GM19035 (cell line): ENCODE data around the gene TUFT1.

Experiments used
- ATAC-seq: cut with Tn5 transposase; IDR thresholded peaks from one replicate; pipeline ENCODE4 v1.9.1; 2021; ENCODE audit not compliant: unreplicated experiment

Gene TUFT1, protein sequence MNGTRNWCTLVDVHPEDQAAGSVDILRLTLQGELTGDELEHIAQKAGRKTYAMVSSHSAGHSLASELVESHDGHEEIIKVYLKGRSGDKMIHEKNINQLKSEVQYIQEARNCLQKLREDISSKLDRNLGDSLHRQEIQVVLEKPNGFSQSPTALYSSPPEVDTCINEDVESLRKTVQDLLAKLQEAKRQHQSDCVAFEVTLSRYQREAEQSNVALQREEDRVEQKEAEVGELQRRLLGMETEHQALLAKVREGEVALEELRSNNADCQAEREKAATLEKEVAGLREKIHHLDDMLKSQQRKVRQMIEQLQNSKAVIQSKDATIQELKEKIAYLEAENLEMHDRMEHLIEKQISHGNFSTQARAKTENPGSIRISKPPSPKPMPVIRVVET

DNA sequence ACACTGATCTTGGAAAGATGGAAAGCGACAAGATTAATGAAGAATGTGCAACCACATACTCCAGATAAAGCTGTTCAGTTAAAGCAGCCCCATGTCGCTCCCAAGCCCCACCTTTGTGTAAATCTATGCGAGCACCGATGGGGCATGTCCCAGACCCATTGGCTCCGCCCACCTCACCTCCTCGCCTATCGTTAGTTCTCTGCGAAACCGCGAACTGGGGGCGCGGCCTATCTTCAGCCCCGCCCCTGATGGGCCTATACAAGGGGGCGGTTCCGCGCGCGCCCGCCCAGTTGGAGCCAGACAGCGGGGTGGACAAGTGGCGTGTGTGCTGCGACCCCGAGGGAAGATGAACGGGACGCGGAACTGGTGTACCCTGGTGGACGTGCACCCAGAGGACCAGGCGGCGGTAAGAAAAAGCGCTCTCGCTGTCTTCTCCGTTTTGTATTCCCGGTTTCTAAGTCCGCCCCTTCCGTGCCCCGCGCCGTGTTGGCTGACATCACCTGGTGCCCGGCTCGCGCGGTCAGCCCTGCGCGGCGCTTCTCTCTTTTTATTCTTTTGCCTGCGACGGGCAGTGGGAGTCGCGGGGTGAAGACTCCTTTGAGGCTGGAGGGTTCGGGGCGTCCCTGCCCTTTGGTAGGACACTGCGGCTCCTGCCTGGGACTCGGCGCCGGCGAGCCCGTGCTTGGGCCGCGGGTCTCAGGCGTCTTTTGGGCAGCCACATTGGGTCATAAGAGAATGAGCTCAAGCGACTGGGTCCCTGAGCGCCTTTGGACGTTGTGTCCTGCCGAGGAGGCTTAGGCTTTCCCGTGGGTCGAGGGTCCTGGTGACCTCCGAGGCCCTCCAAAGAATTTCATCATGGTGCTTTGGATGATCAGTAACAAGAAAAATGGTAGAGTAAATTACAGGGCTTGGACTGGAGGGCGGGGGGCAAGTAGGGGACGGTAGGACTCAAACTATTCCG is at the start of gene TUFT1:
TSS of gene TUFT1 (plus strand) at position 289 of the 961 bp plus-strand sequence. CDS start at position 347, 58 bp downstream.
- peak; percentile 96 for ATAC-seq

GRCh38 chr1:151491641-151492040 is 48.5 kb upstream of the TUFT1 start:
- no peak for ATAC-seq

DNA sequence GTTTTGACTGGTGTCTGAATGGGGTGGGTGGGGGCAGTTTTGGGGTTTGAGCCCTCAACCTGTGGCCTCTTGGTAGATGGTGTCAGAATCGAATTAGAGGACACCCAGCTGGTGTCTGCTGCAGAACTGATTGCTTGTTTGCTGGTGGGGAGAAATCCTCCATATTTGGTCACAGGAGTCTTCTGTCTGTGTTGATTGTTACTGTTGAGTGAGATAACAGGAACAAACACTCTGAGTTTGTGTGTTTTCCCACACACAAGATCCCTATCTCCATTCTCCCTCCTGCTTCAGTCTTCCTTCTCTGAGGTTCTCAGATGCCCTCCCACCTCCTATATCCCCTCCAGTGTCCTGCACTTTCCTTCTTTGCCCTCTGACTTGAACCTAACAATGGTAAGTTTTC is 48.0 kb upstream of the TUFT1 start:
- ATAC-seq: no peak

- no peak for ATAC-seq
Measured at GRCh38 chr1:151493042-151493441, 47.1 kb upstream of the TUFT1 start.

DNA sequence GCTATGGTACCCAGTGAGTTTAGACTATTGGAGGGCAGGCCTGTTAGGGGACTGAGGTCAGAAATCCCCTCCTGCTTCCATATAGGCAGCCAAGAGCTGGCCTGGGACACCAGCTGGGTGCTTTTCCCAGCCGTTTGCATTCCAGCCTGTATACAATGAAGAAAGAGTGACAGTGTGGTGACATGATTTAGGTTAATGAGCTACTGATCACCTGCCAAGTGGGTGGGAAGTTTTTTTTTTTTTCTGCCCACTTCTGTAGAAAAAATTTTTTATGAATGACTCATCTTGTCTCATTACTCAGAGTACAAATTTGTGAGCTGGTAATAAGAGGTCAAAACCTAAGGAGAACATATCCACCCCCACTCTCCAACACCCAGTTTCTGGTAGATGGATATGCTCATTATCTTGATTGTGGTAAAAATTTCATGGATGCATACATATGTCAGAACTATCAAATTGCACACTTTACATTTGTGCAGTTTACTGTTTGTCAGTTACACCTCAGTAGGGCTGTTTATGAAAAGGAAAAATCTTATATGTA is 45.3 kb upstream of the TUFT1 start:
- ATAC-seq: no peak

DNA sequence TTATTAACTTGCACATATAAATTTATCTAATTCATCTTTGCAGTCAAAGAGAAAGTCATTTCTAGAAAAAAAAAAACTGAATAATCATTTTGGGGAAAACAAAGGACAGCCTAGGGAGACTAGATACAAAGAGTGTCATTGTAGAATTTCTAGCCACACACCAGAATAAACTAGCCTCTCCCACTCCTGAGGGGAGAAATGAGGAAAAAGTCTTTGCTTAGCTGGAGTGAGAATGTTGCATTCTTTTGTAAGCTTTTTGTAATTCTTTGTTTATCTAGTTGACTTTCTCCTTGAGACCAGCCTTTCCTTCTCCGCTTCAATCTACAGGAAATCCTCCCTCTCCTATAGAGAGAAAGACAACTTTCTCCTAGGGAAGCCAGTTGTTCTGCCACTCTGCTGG is 44.8 kb upstream of the TUFT1 start:
- ATAC-seq: no peak

DNA sequence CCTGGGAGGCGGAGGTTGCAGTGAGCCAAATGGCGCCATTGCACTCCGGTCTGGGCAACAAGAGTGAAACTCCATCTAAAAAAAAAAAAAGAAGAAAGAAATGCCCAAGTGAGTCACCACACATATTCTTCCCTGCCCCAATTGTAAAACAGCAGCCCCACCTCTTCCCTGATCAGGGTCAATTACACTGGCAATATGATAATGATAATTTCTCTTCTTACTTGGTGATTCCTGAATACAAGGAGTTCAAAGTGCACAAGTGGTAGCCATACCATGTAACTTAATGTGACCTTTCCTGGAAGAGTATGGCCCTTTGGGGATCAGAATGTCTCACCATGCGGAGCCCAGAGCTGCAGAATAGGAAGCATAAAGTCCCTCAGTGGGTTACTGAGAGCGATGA is 40.7 kb upstream of the TUFT1 start:
- ATAC-seq: no peak

DNA sequence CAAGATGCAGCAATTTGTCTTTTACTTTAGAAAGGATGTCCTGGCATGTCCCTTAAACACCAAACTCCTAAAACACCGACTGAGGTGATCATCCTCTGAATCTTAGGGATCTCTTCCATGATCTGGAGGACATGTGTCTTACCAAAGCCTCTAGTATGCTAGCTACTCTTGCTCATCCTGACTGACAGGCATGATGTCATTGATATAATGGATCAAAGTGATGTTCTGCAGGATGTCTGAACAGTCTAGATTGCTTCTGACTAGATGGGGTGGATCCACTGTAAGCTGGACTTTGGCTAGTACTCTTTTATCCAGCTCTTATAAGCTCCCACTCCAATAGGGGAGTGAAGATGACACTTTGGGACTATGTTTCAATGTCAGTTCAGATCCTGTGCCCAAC is 40.2 kb upstream of the TUFT1 start:
- no peak for ATAC-seq

DNA sequence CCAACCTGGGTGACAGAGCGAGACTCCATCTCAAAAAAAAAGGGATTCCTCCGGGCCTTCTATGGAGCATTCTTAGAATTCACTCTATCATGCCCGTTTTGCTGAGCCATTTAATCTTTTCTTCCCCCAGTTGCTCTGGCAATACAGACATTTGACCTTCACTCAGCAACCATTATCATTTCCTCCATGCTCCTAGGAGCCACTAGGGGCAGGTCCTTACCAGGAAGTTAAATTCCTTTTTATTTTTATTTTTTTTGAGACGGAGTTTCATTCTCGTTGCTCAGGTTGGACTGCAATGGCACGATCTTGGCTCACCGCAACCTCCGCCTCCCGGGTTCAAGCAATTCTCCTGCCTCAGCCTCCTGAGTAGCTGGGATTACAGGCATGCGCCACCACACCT is 38.6 kb upstream of the TUFT1 start:
- no peak for ATAC-seq

DNA sequence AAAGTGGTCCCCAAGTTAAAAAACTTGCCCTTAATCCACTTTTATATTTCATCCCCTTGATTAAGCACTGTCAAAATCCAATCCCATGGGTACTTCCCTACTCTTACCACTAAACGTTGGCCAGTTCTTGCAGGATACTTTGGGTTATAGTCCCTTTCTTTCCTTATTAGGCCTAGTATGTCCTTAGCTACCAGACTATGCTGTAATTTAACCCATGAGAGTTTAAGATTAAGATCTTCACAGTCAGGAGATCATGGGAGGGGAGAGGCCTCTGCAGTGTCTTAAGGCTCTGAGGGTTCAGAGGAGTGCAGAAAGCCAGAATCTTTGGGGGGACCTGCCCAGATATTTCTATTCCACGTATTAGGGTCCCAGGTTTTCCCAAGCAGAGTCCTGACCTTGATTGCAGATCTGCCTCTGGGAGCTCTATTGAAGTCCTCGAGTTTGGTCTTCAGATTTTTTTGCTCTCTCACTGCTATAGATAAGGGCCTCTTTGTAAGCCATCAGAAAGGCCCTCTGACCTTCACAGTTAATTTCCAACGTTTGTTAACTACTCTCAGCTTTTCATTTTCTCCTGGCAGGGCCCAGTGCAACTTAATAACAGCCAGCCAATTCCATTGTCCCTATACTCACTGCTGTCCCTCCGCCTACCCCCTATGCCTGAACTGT is 37.9 kb upstream of the TUFT1 start:
- ATAC-seq: no peak

GRCh38 chr1:151502859-151503780 is 37.0 kb upstream of the TUFT1 start:
- ATAC-seq: no peak

- no peak for ATAC-seq
Measured at GRCh38 chr1:151504252-151504651, 35.9 kb upstream of the TUFT1 start.

DNA sequence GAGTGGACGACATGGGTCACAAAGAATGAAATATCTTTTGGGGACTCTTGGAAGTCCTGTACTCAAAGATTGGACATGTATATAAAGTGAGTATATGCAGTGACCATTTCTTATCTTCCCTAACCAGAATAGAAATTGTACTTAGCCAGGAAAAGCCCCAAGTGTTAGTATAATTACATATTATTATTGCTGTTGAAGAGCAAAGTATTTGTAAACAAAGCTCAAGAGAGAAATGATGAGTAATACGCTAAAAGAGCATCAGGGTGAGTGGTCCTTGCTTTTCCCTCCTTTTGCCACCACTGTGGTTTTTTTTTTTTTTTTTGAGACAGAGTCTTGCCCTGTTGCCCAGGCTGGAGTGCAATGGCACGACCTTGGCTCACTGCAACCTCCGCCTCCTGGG is 35.4 kb upstream of the TUFT1 start:
- no peak for ATAC-seq

GRCh38 chr1:151508833-151509232 is 31.3 kb upstream of the TUFT1 start:
- ATAC-seq: no peak

- no peak for ATAC-seq
Measured at GRCh38 chr1:151509350-151510019, 30.6 kb upstream of the TUFT1 start.

DNA sequence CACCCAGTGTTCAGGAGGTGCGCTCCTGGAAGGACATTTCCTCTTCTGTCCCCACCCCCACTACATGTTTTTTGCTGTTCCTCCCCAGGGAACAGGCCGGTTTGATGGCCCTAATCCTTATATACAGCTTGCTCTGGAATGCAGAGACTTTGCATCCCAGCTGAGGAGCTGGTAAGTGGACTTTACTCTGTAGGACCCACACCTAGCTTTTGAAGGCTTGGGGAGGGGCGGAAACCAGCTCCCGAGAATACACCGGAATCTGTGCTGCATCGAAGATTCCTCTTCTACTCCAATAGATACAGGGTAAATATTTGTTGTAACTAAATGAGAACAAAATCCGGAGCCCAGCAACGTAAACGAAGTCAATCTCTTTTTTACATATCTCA is 30.1 kb upstream of the TUFT1 start:
- ATAC-seq: no peak

- ATAC-seq: no peak
Measured at GRCh38 chr1:151510614-151510956, 29.5 kb upstream of the TUFT1 start.

DNA sequence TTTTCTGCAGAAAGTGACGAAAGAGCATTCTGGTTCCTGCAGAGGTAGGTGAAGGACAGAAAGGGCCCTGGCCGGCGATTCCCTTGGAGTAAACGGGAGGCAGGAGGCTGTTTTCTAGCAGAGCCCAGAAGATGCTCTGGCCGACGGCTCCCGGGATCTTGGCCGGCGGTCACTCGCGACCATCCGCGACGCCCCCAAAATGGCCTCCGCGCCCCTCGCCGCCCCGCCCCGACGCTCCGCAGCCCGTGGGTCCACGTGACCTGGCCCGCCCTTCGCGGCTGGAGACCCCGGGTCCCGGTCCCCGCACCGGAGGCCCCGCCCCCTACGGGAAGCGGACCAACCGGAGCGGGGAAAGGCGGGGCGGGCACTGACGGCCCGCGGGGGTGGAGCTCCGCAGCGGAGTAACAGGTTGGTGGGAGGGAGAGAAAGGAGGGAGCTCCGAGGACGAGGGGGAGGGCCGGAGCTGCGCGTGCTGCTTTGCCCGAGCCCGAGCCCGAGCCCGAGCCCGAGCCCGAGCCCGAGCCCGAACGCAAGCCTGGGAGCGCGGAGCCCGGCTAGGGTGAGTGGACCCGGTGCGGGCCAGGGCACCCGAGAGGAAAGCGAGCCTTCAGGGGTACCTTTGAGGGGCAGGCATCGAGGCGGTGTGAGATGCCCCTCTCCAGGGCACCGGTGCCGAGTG is 29.0 kb upstream of the TUFT1 start, which contains the start of gene CGN:
TSS of gene CGN (plus strand) at position 431 of the 679 bp plus-strand sequence. CDS start 7,133 bp downstream, outside the sequence.
- ATAC-seq: peak; percentile 86

DNA sequence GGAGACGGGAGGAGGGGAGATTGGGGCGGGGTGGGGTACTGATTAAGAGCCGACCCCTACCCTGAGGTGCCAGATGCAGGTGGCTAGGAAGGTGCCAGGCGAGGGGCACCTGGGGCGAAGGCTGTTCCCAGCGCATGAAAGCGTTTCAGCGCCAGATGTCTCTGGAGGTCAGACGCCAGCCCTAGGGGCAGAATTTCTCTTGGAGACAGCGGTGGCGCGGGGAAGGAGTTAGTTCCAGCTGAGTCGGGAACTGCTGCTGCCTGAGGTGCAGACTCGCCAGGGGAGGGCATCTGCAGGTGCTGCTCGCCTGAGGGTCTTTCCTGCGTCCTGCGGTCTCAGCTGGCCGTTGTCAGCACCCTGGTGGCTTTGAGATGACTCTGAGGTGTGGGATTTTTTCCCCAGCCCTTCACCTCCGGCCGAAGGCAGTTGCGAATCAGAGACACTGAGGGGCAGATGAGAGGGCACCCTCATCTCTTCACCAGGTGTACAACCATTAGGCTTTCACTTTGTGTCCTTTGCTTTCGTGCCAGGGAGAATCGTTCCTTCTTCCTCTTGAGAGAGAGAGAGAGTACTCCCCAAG is 28.4 kb upstream of the TUFT1 start:
- ATAC-seq: peak; percentile 9
